Raji (cell line): ENCODE data around the gene SHMT2.

Experiments
- POLR2A ChIP-seq: IDR thresholded peaks from 2 replicates; pipeline ENCODE4 v1.6.1; 2011; ENCODE audit warnings: low read depth, low read length, control low read depth; ENCODE audit not compliant: insufficient read depth

The SHMT2 gene

DNA sequence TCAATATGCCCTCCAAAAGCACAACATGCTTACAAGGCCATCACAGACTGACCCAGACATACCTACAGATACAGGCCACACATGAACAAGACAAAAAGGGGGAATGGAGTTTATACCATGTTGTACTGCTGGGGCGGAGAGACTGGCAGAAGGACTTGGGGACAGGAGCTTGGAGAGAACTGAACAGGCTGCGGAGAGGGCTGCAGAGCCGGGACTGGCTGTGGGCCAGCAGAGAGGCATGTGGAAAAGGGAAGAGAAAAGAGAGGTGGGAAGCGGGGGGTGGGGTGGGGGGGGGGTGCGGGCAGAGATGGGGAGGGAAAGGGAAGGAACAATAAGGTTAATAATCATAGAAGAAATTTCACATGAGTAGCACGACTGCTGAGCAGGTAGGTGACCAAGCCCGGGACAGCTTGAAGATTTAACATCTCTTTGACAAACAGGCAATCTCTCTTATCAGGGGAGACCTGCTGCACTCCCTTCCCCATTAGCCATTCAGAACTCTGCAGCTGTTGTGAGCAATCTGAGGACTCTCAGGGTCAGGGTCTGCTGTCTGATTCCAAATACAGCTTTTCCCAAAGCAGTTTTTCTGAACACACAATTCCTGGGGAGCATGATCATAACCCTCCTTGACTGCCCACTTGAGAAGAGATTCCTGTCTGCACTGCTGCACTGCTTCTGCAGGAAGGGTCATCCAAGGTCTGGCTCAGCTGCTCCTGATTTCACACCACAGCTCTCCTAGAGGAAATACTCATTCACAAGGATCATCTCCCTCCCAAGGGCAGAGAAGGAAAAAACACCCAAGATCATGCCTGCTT, 43.0 kb downstream of the SHMT2 start:
- no peak for TF ChIP-seq POLR2A

DNA sequence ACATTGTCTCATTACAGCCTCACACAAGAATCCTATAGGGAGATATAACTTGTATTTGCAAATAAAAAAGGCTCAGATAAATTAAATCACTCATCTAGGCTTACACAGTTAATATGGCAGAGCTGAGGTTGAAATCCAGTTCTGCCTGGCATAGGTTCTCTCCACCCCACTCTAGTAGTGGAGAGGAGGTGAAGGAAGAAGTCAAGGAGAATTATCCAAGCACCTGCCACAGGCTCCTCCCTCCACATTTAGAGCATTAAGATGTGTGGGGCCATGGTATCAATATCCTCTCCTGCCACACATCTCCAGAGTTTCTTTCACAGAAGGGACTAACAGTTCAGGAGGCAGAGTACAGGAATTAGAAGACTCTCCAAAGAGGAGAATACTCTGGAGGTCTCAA, 44.0 kb downstream of the SHMT2 start:
- TF ChIP-seq POLR2A: no peak

DNA sequence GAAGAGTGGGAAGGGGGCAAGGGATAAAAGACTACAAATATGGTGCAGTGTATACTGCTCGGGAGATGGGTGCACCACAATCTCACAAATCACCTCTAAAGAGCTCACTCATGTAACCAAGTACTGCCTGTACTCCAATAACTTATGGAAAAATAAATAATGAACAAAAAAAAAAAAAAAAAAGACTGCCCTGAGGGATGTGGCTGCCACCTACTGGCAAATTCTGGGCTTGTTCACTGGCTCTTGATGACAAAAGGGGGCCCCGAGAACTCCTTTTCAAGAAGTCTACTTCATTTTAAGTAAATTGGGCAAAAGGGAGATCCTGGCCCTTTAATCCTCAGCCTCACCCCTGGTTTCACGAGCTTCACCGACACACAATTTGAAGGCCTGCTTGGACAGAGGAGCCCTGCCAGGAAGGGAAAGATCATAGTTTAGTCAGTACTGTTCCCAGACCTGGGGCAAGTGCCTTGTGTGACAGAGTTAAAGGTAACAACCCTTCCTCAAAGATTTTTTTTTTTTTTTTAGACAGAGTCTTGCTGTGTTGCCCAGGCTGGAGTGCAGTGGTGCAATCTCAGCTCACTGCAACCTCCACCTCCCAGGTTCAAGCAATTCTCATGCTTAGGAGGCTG, 47.5 kb downstream of the SHMT2 start:
- TF ChIP-seq POLR2A: no peak

DNA sequence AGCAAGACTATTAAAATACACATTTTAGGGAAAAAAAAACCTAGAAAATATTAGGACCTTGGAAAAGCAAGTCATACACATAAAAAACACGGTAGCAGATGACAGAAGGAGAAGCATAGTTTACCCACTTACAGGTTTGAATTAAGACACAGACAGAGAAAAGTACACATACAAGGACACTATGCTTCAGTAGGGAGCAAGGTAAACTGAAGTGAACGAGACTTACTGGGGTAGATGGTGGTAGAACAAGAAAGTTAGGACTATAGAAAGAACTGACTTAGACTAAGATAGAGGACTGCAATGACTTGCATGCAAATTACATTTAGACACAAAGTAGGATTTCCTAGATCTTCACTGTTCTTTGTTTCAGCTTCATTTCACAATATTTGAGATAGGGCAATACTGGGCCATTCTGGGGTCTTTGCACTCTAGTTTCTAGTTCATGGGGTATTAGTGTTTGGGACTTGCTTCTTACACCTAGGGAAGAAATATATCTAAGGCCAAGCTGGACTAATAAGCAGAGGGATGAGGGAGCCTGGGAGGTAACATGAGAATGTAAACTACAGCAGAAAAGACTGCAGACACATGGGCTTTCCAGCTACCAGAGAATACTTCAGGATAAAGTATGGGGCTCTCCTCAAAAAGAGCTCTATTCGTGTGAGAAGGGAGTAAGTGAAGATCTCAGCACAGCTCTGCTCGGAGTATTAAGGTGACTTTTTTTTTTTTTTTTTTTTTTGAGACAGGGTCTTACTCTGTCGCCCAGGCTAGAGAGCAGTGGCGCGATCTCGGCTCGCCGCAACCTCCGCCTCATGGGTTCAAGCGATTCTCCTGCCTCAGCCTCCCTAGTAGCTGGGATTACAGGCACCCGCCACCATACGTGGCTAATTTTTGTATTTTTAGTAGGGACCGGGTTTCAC, 49.2 kb downstream of the SHMT2 start:
- no peak for TF ChIP-seq POLR2A

DNA sequence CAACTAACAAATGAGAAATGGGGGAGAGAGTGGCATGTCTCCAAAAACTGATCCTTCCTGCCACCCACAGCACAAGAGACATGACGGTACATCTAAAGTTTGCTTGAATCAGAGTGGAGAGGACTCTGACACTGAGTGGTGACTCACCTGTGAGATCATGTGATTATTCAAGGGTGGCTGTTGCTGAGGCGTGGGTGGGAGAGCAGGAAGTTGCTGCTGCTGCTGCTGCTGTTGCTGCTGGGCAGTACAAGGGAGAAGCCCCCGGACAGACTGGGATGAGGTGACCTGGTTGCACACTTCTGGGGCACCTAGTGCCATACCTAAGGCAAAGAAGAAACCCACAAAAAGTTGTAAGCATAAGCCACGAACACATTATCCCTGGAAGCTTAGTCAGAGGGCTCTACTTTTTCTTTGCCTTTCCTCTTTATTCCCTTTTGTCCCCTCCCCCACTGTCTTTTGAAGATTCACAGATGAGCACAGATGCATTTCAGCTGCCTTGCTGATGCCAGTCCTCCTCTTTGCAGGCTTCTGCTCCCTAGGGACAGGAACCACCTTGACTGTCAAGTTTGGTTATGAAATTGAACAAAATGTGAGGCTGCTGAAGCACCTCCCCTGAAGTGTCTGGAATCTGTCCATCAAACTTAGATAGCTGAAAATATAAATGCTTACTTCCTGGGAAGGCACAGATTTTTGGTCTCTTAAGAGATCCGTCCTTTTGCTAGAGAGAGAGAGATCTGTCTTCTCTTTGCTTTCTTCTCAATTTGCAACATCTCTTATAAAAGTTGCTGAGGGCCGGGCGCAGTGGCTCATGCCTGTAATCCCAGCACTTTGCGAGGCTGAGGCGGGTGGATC, 50.9 kb downstream of the SHMT2 start:
- TF ChIP-seq POLR2A: no peak; the same call in 1 of the 2 replicates
